Superior temporal gyrus (tissue), 1 donor: ENCODE results near the gene SHPK.

ENCODE experiments used
- DNase-seq: peaks from one replicate; pipeline ENCODE4 v3.0.0-alpha.2; 2016; ENCODE audit errors: extremely low spot score

Gene SHPK

DNA sequence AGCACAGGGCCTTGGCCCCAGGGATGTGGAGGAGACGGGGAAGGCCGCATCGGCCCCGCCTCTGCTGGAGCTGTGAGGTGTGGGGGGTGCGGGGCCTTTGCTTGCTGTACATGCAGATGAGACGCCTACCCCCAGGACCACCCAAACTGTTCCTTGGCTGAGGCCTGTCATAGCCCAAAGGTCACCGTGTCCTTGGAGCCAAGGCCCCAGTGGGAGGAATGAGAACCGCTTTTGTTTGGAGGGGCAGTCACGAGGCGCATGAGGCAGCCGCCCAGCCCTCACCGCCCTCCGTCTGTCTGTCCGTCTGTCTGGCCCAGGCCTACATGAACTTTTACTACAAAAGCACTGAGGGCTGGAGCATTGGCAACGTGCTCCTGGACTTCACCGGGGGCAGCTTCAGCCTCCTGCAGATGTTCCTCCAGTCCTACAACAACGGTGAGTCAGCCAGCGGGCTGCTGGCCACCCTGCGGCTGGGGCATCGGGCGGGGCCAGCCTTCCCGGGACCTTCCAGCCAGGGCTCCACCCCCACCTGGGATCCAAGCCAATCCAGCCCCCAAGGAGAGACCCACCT, 23.6 kb upstream of the SHPK start:
- DNase-seq, result peak; percentile 46

- no peak for DNase-seq
Measured at GRCh38 chr17:3658784-3659449, 22.9 kb upstream of the SHPK start.

DNA sequence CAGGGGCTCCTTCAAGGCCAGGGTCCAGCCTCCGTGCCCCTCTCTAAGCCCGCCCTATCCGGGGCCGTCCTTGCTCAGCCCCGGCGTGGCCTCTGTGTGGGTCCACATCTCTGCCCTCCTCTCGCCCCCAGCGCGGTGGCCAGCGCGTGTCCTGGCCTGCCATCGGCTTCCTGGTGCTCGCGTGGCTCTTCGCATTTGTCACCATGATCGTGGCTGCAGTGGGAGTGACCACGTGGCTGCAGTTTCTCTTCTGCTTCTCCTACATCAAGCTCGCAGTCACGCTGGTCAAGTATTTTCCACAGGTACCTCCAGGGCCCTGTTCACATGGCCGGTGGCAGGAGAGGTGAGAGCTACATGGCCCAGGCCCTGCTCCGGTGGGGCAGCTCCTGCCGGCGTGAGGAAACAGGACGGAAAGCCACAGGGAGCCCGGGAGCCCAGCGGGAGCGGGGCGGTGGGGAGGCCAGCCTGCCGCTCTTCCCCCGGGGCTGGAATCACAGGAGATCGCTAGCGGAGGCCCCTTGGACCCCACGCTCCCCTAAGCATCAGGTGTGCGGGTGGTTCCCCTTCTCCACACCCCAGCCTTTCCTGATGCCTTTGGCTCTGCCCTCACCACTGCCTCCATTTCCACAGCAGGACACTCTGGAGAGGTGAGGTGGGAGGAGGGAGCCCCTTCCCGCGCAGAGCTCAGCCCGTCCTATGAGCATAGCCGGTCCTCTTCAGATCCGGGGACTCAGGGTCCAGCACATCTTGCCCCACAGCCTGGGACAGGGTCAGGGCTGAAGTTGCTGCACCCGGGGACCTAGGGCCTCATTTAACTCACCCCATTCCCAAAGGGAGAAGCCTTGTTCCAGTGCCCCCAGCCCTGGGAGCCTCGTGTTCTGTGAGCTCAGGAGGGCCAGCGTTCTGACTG, 22.1 kb upstream of the SHPK start:
- DNase-seq, result no peak

GRCh38 chr17:3657588-3657869, 21.5 kb upstream of the SHPK start:
- DNase-seq, result no peak

DNA sequence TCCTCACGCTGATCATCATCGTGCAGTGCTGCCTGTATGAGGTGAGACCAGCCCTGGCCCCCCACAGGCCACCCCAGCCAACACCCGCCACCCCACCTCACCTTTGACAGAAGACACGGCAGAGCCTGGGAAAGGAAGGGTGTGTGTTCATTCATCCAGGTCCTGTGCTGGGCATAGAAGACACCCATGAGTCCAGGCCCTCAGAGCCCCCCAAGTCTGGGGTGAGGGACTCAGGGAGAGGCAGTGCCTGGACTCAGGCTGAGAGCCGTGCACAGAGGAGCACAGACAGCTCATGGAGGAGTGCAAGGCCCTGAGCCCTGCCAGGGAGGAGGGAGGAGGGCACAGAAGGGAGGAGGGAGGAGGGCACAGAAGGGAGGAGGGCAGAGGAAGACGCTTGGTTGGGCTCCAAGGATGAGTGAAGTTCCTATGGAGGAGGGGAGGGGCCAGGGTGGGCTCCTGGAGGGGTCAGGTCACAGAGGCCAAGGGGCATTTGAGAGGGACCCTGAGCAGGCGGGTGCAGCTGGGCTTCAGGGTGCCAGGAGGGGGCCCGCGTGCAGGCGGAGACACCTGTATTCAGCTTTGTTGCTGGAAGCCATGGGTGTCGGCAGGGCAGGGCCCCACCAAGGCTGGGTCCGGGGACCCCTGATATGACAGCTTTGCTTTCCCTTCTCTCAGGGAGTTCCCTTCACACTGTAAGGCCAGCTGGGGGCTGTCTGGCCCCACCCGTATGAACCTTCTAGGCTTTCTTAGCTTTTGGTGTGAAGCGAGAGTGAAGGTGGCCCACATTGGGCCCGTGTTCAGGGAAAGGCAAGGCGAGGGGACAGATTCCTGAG, 20.9 kb upstream of the SHPK start:
- DNase-seq, result no peak

GRCh38 chr17:3656353-3656752, 20.3 kb upstream of the SHPK start:
- DNase-seq, result no peak

DNA sequence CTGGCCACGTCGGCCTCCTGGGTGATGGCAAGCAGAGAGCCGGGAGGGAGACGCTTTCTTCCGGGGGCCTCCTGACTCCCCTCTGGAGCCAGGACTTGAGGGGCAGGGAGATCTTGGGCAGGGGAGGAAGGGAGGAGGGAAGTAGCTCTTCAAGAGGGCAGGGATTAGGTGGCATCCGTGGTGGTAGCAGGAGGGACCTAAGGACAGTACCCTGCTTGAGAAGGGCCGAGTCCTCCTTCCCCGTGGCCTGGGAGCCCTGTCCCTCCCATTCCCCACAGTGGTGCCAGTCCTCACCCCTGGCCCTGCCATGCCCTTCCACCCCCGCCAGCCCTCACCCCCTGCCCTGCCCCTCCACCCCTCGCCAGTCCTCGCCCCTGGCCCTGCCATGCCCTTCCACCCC, 19.7 kb upstream of the SHPK start:
- no peak for DNase-seq

- DNase-seq, result peak; percentile 77
Measured at GRCh38 chr17:3647769-3648555, 11.9 kb upstream of the SHPK start.

- no peak for DNase-seq
Measured at GRCh38 chr17:3647251-3647650, 11.2 kb upstream of the SHPK start.

GRCh38 chr17:3645310-3645709, 9.3 kb upstream of the SHPK start:
- no peak for DNase-seq

DNA sequence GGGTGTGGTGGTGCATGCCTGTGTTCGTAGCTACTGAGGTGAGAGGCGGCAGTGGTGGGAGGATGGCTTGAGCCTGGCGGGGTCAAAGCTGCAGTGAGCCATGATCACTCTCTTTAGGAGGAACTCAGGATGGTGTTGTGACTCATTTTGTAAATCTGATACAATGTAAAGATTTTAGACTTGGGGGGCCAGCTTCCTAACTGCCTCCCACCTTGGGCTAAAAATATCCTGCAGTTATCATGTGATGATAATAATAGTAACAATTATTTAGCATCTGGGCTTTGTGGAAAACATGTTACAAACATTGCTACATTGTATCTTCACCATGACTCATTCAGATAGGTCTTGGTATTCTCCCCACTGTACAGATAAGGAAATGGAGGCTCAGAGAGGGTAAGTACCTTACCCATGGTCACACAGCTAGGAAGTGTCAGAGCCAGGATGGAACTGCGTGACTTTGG, 7.9 kb upstream of the SHPK start:
- no peak for DNase-seq

DNA sequence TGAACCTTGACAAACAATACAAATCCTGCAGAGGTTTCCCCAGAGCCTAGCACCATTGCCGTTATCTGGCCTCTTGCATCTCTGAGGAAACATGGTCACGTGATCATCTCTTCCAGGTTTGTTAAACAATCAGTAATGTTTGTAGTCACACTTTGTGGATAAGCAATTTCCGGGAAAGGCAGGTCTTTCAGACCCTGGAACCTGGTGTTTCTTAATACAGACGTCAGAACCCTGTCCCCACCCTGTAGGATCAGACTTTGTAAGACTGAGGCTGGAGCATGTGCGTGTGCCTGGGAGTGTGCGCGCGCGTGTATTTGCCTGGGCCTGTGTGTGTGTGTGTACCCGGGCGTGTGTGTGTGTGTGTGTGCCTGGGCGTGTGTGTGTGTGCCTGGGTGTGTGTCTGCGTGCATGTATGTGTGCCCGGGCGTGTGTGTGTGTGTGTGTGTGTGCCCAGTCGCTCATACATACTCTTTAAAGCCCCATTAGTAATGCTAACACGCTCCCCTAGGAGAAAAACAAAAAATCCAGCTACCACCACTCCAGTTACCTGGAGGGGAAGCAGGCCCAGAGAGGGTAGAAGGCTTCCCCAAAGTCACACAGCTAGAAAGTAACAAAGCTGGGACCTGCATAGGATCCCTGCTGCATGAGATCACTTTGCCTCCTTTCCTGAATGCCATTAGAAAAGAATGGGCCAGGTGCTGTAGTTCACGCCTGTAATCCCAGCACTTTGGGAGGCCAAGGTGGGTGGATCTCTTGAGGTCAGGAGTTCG, 5.9 kb upstream of the SHPK start:
- DNase-seq, result no peak

DNA sequence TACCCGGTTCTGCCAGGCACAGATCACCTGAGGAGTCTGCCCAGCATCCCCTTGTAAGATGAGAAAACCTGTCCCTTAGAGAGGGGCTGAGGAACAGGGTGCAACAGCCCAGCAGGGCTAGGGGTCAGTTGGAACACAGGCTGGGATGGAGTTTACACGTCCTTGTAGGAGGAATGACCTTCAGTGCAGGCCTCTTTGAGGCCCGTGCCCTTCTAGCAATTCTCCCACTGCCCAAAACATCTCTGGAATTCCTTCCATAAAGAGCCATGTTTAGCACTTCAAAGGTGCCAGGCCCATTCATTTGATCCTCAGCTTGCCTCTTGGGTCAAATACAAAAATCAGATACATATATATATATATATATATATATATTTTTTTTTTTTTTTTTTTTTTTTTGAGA, 5.0 kb upstream of the SHPK start:
- no peak for DNase-seq

- DNase-seq, result no peak
Measured at GRCh38 chr17:3639981-3640596, 4.0 kb upstream of the SHPK start.

DNA sequence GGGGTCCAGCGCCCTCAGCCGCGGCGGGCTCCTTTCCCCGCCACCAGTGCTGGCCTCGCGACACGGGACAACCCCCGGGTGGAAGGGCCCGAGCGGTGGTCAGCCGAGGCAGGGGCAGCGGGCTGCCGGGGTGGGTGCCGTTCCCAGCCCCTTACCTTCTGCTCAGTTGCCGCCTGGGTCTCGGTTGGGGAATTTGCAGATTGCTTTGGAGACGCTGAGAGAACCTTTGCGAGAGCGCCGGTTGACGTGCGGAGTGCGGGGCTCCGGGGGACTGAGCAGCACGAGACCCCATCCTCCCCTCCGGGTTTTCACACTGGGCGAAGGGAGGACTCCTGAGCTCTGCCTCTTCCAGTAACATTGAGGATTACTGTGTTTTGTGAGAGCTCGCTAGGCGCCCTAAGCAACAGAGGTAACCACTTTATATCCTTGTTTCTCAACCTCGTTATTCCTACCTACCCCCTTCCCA, 891 bp upstream of the SHPK start:
- DNase-seq, result no peak

- no peak for DNase-seq
Measured at GRCh38 chr17:3635474-3636153, 436 bp downstream of the SHPK start.

GRCh38 chr17:3632287-3632686, 3.8 kb downstream of the SHPK start:
- no peak for DNase-seq

GRCh38 chr17:3630781-3631180, 5.3 kb downstream of the SHPK start:
- DNase-seq, result no peak

GRCh38 chr17:3627769-3628167, 8.3 kb downstream of the SHPK start:
- DNase-seq, result no peak
